CD4-positive, CD25-positive, alpha-beta regulatory T cell (primary cell): ENCODE results near the gene SPATA24. TPM values are rescaled to one million over a fixed set of nuclear protein-coding genes. Genes with fewer than 3 reads are reported as not detected.
A peak's percentile ranks its signal among the peaks of the same experiment; 100 is the strongest.

Experiments used
- ATAC-seq, 2 donors: fragments of 150-1000 bp; cut with Tn5 transposase; one replicate each; pipeline ENCODE4 v1.10.0; 2021; ENCODE audit warnings: low read depth in 2 of 2, moderate number of reproducible peaks in 2 of 2, moderate library complexity in 1 of 2
- DNase-seq, 3 donors: peaks; one replicate each; pipeline versions ENCODE4 v3.0.0 to v3.0.0-alpha.2; 2012 to 2022; ENCODE audit warnings: mixed read lengths in 1 of 3
- H3K27ac ChIP-seq: one replicate; pipeline ENCODE4 v1.7.0; 2013; ENCODE audit warnings: mild to moderate bottlenecking, low read length; ENCODE audit not compliant: insufficient read depth, poor library complexity, severe bottlenecking
- H3K27me3 ChIP-seq: one replicate; pipeline ENCODE4 v1.7.0; 2013; ENCODE audit warnings: low read length; ENCODE audit not compliant: control insufficient read depth, insufficient read depth
- H3K36me3 ChIP-seq: one replicate; pipeline ENCODE4 v1.7.0; 2013; ENCODE audit warnings: mild to moderate bottlenecking, low read length, moderate library complexity; ENCODE audit not compliant: control insufficient read depth, insufficient read depth
- H3K4me1 ChIP-seq: 2 replicates; pipeline ENCODE4 v1.7.0; 2013; ENCODE audit warnings: mild to moderate bottlenecking, low read length; ENCODE audit not compliant: insufficient read depth, control insufficient read depth, poor library complexity, severe bottlenecking
- H3K4me3 ChIP-seq: one replicate; pipeline ENCODE4 v1.7.0; 2013; ENCODE audit warnings: low read depth, mild to moderate bottlenecking, low read length, moderate library complexity
- H3K9me3 ChIP-seq, 2 experiments: 1 replicate in 1 of 2; 2 replicates in 1 of 2; pipeline ENCODE4 v1.7.0; 2013; ENCODE audit warnings: low read length in 2 of 2, mild to moderate bottlenecking in 1 of 2, moderate library complexity in 1 of 2; ENCODE audit not compliant: control insufficient read depth in 2 of 2
- H3K27ac Mint-ChIP-seq, 3 donors: one replicate each; pipeline ENCODE4 v1.8.0; 2020 to 2022; ENCODE audit warnings: mild to moderate bottlenecking in 3 of 3, mixed read lengths in 3 of 3, moderate library complexity in 2 of 3
- H3K27me3 Mint-ChIP-seq: one replicate; pipeline ENCODE4 v1.8.0; 2022; ENCODE audit warnings: mild to moderate bottlenecking, mixed read lengths
- H3K36me3 Mint-ChIP-seq: one replicate; pipeline ENCODE4 v1.8.0; 2020; ENCODE audit warnings: mixed read lengths
- H3K4me1 Mint-ChIP-seq, 4 donors: one replicate each; pipeline ENCODE4 v1.8.0; 2020 to 2022; ENCODE audit warnings: mixed read lengths in 4 of 4, mild to moderate bottlenecking in 1 of 4
- H3K4me3 Mint-ChIP-seq, 4 donors: one replicate each; pipeline ENCODE4 v1.8.0; 2020 to 2022; ENCODE audit warnings: mild to moderate bottlenecking in 4 of 4, mixed read lengths in 4 of 4, moderate library complexity in 3 of 4
- H3K9me3 Mint-ChIP-seq, 7 donors: one replicate each; pipeline ENCODE4 v1.8.0; 2020 to 2022; ENCODE audit warnings: mixed read lengths in 7 of 7, mild to moderate bottlenecking in 3 of 7, moderate library complexity in 2 of 7
- polyA plus RNA-seq, 4 donors: library from polyadenylated mRNA; unstranded; fragments of 300-500 nt; fragmentation: Illumina TruSeq; gene quantifications; one replicate each; pipeline ENCODE4 v1.2.3, GENCODE V29; 2021
- total RNA-seq: library from RNA; stranded (reverse); gene quantifications from one replicate; pipeline ENCODE4 v1.2.3, GENCODE V29; 2022

The SPATA24 gene
- total and polyA plus RNA-seq, 5 donors from 2014 or later, result 4.4 to 6.8 (median 5.5) TPM

GRCh38 chr5:139397921-139398320 lies 6.0 kb downstream of the SPATA24 start:
- H3K4me3 ChIP-seq, result no peak overlapping the region
- H3K4me1 ChIP-seq, result peaks cover 17% of the 10 kb centered on the region
- Mint-ChIP-seq H3K27me3 (peaks cover 4% of the 10 kb centered on the region), H3K9me3 (peaks cover 0 to 1% (median 0%) of the 10 kb centered on the region in 7 donors), H3K4me3 (no peak overlapping the region), H3K4me1 (peaks cover 0 to 18% (median 13%) of the 10 kb centered on the region in 4 donors), H3K36me3 (no peaks in the 10 kb centered on the region), H3K27ac (no peak overlapping the region)
- no peaks in the 10 kb centered on the region for H3K36me3 ChIP-seq
- DNase-seq, result no peak
- no peak for ATAC-seq
- H3K27ac ChIP-seq, result no peak overlapping the region
- no peaks in the 10 kb centered on the region for H3K27me3 ChIP-seq
- no peaks in the 10 kb centered on the region for H3K9me3 ChIP-seq

GRCh38 chr5:139396691-139397090 lies 7.2 kb downstream of the SPATA24 start:
- Mint-ChIP-seq H3K4me3 (peak overlapping the region in 1 of 4 donors; percentile 52), H3K27me3 (peaks cover 4% of the 10 kb centered on the region)

GRCh38 chr5:139395844-139396640 lies 7.8 kb downstream of the SPATA24 start:
- peak overlapping the region in 1 of 3 donors; percentile 53 for H3K27ac Mint-ChIP-seq
- H3K9me3 Mint-ChIP-seq, result peaks cover 0 to 2% (median 0%) of the 10 kb centered on the region in 7 donors
- peaks cover 4% of the 10 kb centered on the region for H3K27me3 Mint-ChIP-seq
- peaks cover 33% of the 10 kb centered on the region for H3K4me1 ChIP-seq
- H3K4me3 ChIP-seq, result no peak overlapping the region
- H3K36me3 Mint-ChIP-seq, result no peaks in the 10 kb centered on the region
- ATAC-seq, result no peak
- H3K9me3 ChIP-seq, result no peaks in the 10 kb centered on the region
- no peaks in the 10 kb centered on the region for H3K36me3 ChIP-seq
- no peak overlapping the region for H3K27ac ChIP-seq
- H3K4me1 Mint-ChIP-seq, result peaks cover 0 to 25% (median 17%) of the 10 kb centered on the region in 4 donors
- peak overlapping the region; percentile 33 to 77 (median 55) for H3K4me3 Mint-ChIP-seq
- no peaks in the 10 kb centered on the region for H3K27me3 ChIP-seq
- no peak for DNase-seq

More at GRCh38 chr5:139396691-139397090, 7.2 kb downstream of the SPATA24 start:
- no peak for ATAC-seq
- H3K36me3 ChIP-seq, result no peaks in the 10 kb centered on the region
- no peak for DNase-seq
- no peaks in the 10 kb centered on the region for H3K9me3 ChIP-seq
- peaks cover 0 to 2% (median 0%) of the 10 kb centered on the region in 7 donors for H3K9me3 Mint-ChIP-seq
- peaks cover 26% of the 10 kb centered on the region for H3K4me1 ChIP-seq
- H3K4me1 Mint-ChIP-seq, result peaks cover 0 to 20% (median 11%) of the 10 kb centered on the region in 4 donors
- no peak overlapping the region for H3K27ac Mint-ChIP-seq
- no peak overlapping the region for H3K27ac ChIP-seq
- H3K36me3 Mint-ChIP-seq, result no peaks in the 10 kb centered on the region
- no peaks in the 10 kb centered on the region for H3K27me3 ChIP-seq
- H3K4me3 ChIP-seq, result no peak overlapping the region

- H3K4me1 ChIP-seq, result peaks cover 44% of the 10 kb centered on the region
- H3K9me3 ChIP-seq, result no peaks in the 10 kb centered on the region
- DNase-seq, result no peak
- no peak for ATAC-seq
- Mint-ChIP-seq H3K4me3 (peak within 1 kb of the TSS; percentile 52 to 91 (median 76)), H3K27me3 (peaks cover 4% of the 10 kb centered on the region), H3K4me1 (peaks cover 0 to 33% (median 23%) of the 10 kb centered on the region in 4 donors), H3K9me3 (peaks cover 0 to 2% (median 0%) of the 10 kb centered on the region in 7 donors), H3K36me3 (no peaks in the 10 kb centered on the region), H3K27ac (no peak within 1 kb of the TSS)
- H3K4me3 ChIP-seq, result peak within 1 kb of the TSS; percentile 72
- no peaks in the 10 kb centered on the region for H3K27me3 ChIP-seq
- H3K36me3 ChIP-seq, result no peaks in the 10 kb centered on the region
- H3K27ac ChIP-seq, result no peak within 1 kb of the TSS
These were observed 9.0 kb downstream of the SPATA24 start, which contains the start of gene PROB1 for GRCh38 chr5:139394654-139395566. PROB1 (minus strand) TSS chr5:139395104; CDS start chr5:139395081, 23 bp downstream.

GRCh38 chr5:139394123-139394653 lies 9.7 kb downstream of the SPATA24 start:
- peaks cover 0 to 2% (median 0%) of the 10 kb centered on the region in 7 donors for H3K9me3 Mint-ChIP-seq

GRCh38 chr5:139393497-139394122 lies 10.3 kb downstream of the SPATA24 start:
- H3K27me3 ChIP-seq, result no peaks in the 10 kb centered on the region
- Mint-ChIP-seq H3K4me1 (peaks cover 0 to 45% (median 26%) of the 10 kb centered on the region in 4 donors), H3K27ac (peak overlapping the region in 2 of 3 donors; percentile 36 to 83), H3K9me3 (peaks cover 0 to 2% (median 0%) of the 10 kb centered on the region in 7 donors), H3K27me3 (peaks cover 4% of the 10 kb centered on the region), H3K4me3 (peak overlapping the region; percentile 90 to 97 (median 93)), H3K36me3 (no peaks in the 10 kb centered on the region)
- H3K4me3 ChIP-seq, result peak overlapping the region; percentile 72
- no peaks in the 10 kb centered on the region for H3K9me3 ChIP-seq
- H3K27ac ChIP-seq, result no peak overlapping the region
- H3K36me3 ChIP-seq, result no peaks in the 10 kb centered on the region
- no peak for ATAC-seq
- no peak for DNase-seq
- H3K4me1 ChIP-seq, result peaks cover 53% of the 10 kb centered on the region

More at GRCh38 chr5:139394123-139394653, 9.7 kb downstream of the SPATA24 start:
- Histone ChIP-seq H3K4me3 (peak overlapping the region; percentile 72), H3K9me3 (no peaks in the 10 kb centered on the region), H3K4me1 (peaks cover 51% of the 10 kb centered on the region), H3K27ac (no peak overlapping the region), H3K27me3 (no peaks in the 10 kb centered on the region), H3K36me3 (no peaks in the 10 kb centered on the region)
- Mint-ChIP-seq H3K36me3 (no peaks in the 10 kb centered on the region), H3K4me1 (peaks cover 0 to 40% (median 26%) of the 10 kb centered on the region in 4 donors), H3K27me3 (peaks cover 4% of the 10 kb centered on the region), H3K4me3 (peak overlapping the region in 3 of 4 donors; percentile 63 to 91 (median 90)), H3K27ac (no peak overlapping the region)
- ATAC-seq (no peak), DNase-seq (peak; percentile 38 to 78 (median 53))
